ENCODE measurements around the gene DPYSL5.

Gene DPYSL5

DNA sequence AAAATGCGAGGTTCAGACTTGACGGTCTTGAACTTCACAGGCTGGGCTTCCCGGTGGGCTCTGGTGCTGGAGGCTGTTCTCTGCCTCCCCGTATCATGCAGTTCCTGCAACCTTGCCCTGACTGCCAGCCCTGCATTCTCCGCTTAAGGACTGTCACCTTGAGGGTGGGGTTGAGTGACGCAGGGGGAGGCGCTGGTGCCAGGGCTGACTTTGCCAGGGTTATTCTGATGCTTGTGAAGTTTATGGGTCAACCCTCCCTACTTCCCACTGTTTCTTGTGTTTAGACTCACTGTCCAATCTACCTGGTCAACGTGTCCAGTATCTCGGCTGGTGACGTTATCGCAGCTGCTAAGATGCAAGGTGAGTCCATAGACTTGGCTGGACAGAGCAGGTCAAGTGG lies 85.0 kb downstream of the DPYSL5 start:
- DNase-seq (ENCODE audit: low read depth in 3 of 3): no peak

DNA sequence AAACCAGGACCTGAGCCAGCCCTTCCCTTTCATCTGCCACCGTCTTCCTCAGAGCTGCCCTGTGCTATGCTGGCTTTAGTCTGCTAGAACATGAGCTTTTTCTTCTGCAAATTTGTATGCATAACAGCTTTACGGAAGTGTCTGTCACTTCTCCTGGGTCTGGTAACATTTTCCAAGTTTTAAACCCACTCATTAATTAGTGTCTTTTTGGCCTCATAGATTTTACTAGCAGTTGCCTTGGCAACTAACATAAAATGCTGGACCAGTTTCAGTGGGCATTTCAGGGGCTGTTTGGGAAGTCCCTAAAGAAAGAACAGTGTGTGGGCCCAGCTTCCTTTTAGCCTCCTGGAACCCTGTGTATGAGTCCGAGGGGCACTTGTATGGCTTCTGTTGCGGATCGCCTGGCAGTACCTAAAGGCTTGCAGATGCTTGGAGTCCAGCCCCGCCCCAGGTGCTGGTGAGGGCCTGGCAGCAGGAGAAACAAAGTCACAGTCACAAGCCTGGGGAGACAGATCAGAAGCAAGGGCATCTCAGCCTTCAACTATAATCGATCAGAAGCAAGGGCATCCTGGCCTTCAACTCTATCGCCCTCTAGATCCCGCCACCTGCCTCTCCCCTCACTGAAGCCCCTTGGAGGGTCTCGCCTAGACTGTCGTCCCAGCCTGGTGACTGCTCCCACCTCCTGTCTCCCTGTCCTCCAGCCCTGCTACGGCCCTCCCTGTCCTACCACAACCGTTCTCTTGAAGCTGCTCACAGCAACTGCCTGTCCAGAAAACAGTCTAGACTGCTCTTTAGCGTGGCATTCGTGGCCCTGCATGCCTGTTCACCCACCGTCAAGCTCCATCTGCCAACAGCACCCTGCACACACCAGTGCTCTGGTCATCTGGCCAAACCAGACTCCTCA lies 85.8 kb downstream of the DPYSL5 start:
- no peak for DNase-seq (ENCODE audit: low read depth in 3 of 3)

- DNase-seq (ENCODE audit: low read depth in 3 of 3): no peak
These were observed 86.4 kb downstream of the DPYSL5 start for GRCh38 chr2:26934335-26934724.

- no peak for DNase-seq (ENCODE audit: low read depth in 3 of 3)
These were observed 87.1 kb downstream of the DPYSL5 start for GRCh38 chr2:26934985-26935384.

- DNase-seq (ENCODE audit: low read depth in 3 of 3): no peak
These were observed 88.9 kb downstream of the DPYSL5 start for GRCh38 chr2:26936855-26937254.

DNA sequence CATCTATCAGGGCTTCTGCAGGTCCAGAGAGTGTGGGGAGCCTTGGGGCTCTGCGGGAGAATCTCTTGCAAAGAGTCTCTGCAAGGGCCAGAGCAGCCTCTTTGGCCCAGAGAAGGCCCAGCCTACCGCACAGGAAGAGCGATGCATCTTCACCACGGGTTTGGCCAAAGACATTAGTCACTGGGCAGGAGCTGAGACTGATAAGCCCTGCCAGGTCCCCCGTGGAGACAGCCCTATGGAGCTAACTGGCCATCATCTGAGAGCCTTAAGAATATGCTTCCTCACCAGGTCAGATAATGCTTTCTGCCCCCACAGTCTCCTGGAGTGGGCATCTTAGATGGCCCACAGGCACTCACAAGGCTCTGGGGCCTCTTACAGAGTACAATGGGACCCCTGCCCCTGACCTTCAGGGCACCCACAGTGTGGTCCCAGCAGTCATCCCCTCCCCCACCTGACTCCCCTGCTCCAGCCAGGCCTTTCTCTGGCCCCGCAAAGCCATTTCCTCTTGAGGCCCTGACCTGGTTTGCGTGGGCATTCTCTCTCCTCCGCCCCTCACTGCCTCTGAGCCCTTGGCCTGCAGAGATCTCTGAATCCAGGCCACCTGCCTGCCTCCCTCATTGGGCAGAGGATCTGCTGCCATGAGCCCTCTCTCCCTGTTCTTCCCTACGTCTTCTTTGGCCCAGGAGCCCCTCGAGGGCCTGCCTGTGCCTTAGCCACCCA lies 90.6 kb downstream of the DPYSL5 start:
- no peak for DNase-seq (ENCODE audit: low read depth in 3 of 3)

- no peak for DNase-seq (ENCODE audit: low read depth in 3 of 3)
These were observed 92.1 kb downstream of the DPYSL5 start for GRCh38 chr2:26940001-26940400.

GRCh38 chr2:26941486-26941885 lies 93.6 kb downstream of the DPYSL5 start:
- DNase-seq (ENCODE audit: low read depth in 3 of 3): no peak

GRCh38 chr2:26942543-26943295 lies 94.8 kb downstream of the DPYSL5 start:
- peak; percentile 45 to 62 (median 55) for DNase-seq (ENCODE audit: low read depth in 3 of 3)

GRCh38 chr2:26945991-26946750 lies 98.2 kb downstream of the DPYSL5 start:
- DNase-seq (ENCODE audit: low read depth in 3 of 3): no peak

GRCh38 chr2:26946841-26947784 lies 99.2 kb downstream of the DPYSL5 start:
- no peak for DNase-seq (ENCODE audit: low read depth in 3 of 3)

- no peak for DNase-seq (ENCODE audit: low read depth in 3 of 3)
These were observed 100.9 kb downstream of the DPYSL5 start for GRCh38 chr2:26948800-26949199.

DNA sequence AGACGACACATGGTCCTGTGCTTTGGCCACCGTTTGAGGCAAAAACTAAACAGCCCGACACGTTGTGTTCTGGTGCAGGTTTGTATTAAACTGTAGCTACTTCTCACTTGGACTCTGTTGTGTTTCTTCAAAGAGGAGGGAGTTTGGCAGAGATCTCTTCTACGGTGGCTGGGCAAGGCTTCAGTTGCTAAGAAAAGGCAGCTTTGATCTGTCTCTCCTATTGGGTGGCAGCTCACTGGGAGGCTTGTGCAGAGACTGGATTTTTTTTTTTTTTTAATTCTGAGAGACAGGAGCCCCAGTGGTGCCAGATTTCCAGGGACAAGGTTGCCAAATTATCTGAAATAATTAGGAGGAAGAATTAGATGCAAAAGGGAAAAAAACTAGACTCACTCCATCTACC lies 102.3 kb downstream of the DPYSL5 start:
- DNase-seq (ENCODE audit: low read depth in 3 of 3): no peak

DNA sequence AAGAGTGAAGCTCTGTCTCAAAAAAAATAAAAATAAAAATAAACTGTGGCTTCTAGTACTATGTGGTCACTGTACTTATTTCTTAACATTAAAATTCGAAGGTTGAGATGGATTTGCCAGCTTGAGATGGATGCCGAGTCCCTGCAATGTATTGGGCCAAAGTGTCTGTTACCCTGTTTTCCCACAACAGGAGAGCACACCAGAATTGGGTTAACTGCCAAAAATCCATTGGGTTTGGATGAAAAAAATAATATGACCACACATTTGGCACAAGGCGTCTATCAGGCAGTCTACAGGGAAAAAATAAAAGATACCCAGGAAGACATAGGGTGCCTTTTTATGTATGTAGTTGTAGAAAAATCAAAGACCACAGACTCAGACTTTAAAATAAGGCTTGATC lies 103.3 kb downstream of the DPYSL5 start:
- DNase-seq (ENCODE audit: low read depth in 3 of 3): no peak

- DNase-seq (ENCODE audit: low read depth in 3 of 3): no peak
These were observed 104.4 kb downstream of the DPYSL5 start for GRCh38 chr2:26952374-26952773.

- DNase-seq (ENCODE audit: low read depth in 3 of 3): no peak
These were observed 106.2 kb downstream of the DPYSL5 start for GRCh38 chr2:26954135-26954534.

DNA sequence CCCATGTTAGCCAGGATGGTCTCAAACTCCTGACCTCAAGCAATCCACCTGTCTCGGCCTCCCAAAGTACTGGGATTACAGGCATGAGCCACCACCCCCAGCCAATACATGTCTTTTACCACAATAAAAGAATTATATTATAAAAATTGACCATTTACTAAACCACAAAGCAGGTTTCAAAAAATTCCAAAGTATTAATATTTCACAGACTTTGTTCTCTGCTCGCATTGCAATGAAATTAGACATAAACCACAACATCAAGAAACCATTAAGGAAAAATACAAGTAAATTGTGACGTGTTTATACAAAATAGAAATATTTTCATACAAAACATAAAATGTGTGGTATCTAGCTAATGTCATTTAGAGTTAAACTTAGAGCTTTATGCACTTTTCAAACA lies 109.1 kb downstream of the DPYSL5 start:
- no peak for DNase-seq (ENCODE audit: low read depth in 3 of 3)

GRCh38 chr2:26957534-26957933 lies 109.6 kb downstream of the DPYSL5 start:
- DNase-seq (ENCODE audit: low read depth in 3 of 3): no peak

DNA sequence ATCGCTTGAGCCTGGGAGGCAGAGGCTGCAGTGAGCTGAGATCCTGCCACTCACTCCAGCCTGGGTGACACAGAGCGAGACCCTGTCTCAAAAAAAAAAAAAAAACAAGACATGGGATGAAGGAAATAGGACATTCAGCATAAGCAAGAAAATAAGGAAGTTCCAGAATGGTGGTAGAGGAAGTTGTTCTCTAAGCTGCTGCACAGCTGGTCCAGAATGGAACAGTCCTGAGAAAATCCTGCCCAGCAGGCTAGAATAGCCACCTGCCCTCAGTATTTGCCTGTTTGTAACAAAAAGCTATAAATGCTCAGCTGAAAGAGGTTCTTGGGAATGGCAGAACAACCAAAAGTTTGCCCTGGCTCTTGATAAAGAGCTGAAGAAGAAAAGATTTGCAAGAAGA lies 111.4 kb downstream of the DPYSL5 start:
- no peak for DNase-seq (ENCODE audit: low read depth in 3 of 3)

DNA sequence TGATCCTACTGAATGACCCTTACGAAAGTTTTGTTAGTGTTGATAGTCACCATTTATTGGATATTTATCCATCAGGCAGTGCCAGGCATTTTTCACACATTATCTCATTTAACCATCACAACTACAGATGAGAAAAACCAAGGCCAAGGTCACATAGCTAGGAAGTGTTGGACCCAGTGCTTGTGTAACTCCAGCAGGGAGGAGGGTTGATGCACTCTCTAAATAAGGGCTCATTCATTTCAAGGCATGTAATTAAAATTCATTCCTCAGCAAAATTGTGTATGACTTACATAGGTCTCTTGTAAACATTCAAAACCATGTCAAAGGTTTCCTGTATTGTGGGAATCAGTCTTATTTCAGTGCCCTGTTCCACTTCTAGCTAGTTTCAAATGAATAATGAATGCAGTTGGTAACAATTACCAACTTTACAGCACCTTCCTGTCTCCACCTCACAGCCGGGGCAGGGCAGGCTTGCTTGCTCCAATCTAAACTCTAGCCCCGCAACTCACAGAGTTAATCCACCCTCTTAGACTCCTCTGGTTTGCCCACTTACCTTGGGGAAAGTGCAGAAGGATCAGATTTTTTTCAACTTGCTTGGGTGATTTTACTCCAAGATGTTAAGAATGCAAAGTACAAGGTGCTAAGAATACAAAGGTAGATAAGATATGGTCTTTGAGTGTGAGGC lies 116.7 kb downstream of the DPYSL5 start:
- no peak for DNase-seq (ENCODE audit: low read depth in 3 of 3)
